G401 (cell line): ENCODE measurements around the gene HDHD2. TPM values are rescaled to one million over a fixed set of nuclear protein-coding genes. Genes with fewer than 3 reads are reported as not detected.

Source experiments
- DNase-seq: peaks from one replicate; pipeline ENCODE4 v3.0.0-alpha.2; 2015; ENCODE audit warnings: low spot score
- in situ Hi-C: cut with HindIII; loops from 2 replicates; pipeline ENCODE4 v1.10.0; 2016; ENCODE audit warnings: low sequenced_read_pairs, mixed read lengths
- total RNA-seq: library from RNA; depleted of rRNA; stranded (reverse); fragments of >200 nt; shearing (Covaris generic); gene quantifications from 2 replicates; pipeline ENCODE4 v1.2.3, GENCODE V29; 2014; rRNA removed

HDHD2 gene
- total RNA-seq, 1 experiment from 2014 or later: 15.8 TPM

GRCh38 chr18:47080872-47081271, 69.4 kb downstream of the HDHD2 start:
- DNase-seq: no peak
- in situ Hi-C loops: no loop called here

GRCh38 chr18:47077111-47077510, 73.2 kb downstream of the HDHD2 start:
- DNase-seq: no peak
- in situ Hi-C loops: no loop called here

GRCh38 chr18:47075098-47075883, 75.0 kb downstream of the HDHD2 start:
- DNase-seq: no peak
- in situ Hi-C loops: no loop called here

- DNase-seq: no peak
- in situ Hi-C loops: no loop called here
These were observed 82.7 kb downstream of the HDHD2 start for GRCh38 chr18:47067648-47068047.

GRCh38 chr18:47063096-47063495, 87.2 kb downstream of the HDHD2 start:
- in situ Hi-C loops: no loop called here
- no peak for DNase-seq

GRCh38 chr18:47062471-47062870, 87.8 kb downstream of the HDHD2 start:
- in situ Hi-C loops: no loop called here
- no peak for DNase-seq

Other genes with a start within 250 kb of the HDHD2 start
- 26.4 and 35.2 TPM in 2 replicates for gene PIAS2, start 233.0 kb downstream of the HDHD2 start, total RNA-seq
- gene KATNAL2, start 232.9 kb downstream of the HDHD2 start, total RNA-seq: 7.0 and 15.0 TPM in 2 replicates
- not detected in 2 replicates for gene ELOA2, start 114.9 kb downstream of the HDHD2 start, total RNA-seq
- 29.2 and 34.2 TPM in 2 replicates for gene IER3IP1, start 25.9 kb upstream of the HDHD2 start, total RNA-seq
- gene SKOR2, start 101.2 kb upstream of the HDHD2 start, total RNA-seq: not detected in 2 replicates